ENCODE measurements around the gene MAD1L1.

DNA sequence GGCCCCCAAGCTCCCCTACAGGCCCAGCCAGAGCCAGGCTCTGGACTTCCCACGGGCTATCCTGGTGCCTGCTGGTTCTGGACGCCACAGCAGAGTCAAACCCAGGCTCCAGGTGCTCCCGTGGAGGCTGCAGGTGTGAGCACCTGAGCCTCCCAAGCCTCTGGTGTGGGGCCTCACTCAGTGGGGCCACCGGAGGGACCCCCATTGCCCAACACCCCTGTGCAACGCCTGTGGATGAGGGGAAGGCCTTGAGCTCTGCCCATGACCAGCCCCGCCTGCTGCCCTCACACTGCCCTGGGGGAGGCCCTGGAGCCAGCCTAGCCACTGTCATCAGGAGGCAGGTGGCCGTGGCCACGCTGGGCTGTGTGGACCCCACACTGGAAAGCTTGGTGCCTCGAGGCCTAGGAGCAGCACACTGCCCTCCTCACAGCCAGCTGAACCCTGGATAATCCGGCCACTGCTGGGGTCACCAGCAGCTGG lies 229.3 kb downstream of the MAD1L1 start:
- TF ChIP-seq, protein P1, sequence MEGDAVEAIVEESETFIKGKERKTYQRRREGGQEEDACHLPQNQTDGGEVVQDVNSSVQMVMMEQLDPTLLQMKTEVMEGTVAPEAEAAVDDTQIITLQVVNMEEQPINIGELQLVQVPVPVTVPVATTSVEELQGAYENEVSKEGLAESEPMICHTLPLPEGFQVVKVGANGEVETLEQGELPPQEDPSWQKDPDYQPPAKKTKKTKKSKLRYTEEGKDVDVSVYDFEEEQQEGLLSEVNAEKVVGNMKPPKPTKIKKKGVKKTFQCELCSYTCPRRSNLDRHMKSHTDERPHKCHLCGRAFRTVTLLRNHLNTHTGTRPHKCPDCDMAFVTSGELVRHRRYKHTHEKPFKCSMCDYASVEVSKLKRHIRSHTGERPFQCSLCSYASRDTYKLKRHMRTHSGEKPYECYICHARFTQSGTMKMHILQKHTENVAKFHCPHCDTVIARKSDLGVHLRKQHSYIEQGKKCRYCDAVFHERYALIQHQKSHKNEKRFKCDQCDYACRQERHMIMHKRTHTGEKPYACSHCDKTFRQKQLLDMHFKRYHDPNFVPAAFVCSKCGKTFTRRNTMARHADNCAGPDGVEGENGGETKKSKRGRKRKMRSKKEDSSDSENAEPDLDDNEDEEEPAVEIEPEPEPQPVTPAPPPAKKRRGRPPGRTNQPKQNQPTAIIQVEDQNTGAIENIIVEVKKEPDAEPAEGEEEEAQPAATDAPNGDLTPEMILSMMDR (tag by site-specific recombination; IDR thresholded peaks at IDR 0.05) = no peak
- TF ChIP-seq, protein P2, sequence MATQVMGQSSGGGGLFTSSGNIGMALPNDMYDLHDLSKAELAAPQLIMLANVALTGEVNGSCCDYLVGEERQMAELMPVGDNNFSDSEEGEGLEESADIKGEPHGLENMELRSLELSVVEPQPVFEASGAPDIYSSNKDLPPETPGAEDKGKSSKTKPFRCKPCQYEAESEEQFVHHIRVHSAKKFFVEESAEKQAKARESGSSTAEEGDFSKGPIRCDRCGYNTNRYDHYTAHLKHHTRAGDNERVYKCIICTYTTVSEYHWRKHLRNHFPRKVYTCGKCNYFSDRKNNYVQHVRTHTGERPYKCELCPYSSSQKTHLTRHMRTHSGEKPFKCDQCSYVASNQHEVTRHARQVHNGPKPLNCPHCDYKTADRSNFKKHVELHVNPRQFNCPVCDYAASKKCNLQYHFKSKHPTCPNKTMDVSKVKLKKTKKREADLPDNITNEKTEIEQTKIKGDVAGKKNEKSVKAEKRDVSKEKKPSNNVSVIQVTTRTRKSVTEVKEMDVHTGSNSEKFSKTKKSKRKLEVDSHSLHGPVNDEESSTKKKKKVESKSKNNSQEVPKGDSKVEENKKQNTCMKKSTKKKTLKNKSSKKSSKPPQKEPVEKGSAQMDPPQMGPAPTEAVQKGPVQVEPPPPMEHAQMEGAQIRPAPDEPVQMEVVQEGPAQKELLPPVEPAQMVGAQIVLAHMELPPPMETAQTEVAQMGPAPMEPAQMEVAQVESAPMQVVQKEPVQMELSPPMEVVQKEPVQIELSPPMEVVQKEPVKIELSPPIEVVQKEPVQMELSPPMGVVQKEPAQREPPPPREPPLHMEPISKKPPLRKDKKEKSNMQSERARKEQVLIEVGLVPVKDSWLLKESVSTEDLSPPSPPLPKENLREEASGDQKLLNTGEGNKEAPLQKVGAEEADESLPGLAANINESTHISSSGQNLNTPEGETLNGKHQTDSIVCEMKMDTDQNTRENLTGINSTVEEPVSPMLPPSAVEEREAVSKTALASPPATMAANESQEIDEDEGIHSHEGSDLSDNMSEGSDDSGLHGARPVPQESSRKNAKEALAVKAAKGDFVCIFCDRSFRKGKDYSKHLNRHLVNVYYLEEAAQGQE (tag by site-specific recombination; IDR thresholded peaks at IDR 0.05) = no peak

All from HEK293 (cell line).